Measurements from ENCODE around the gene CCR5AS.

The CCR5AS gene

GRCh38 chr3:46414739-46415138, 7.9 kb upstream of the CCR5AS start:
- Histone ChIP-seq H3K79me1 (ENCODE audit: low read depth, low read length) (no peaks in the 10 kb centered on the region), H2BK5ac (ENCODE audit: low read depth, low read length) (no peak overlapping the region), H3K4me3 (ENCODE audit: extremely low read depth in 1 of 4, insufficient read depth in 2 of 4, low read depth in 3 of 4, low read length in 4 of 4) (no peak overlapping the region), H4K91ac (replicated peaks; ENCODE audit: insufficient read length, low read length) (no peak overlapping the region), H3K4ac (replicated peaks; ENCODE audit: insufficient read length, low read depth, low read length) (no peak overlapping the region), H2BK12ac (ENCODE audit: low read depth, low read length) (no peak overlapping the region), H2AK5ac (ENCODE audit: low read depth, low read length) (no peak overlapping the region), H3K9ac (replicated peaks in 1 of 4; ENCODE audit: extremely low read depth in 1 of 4, low read depth in 3 of 4, low read length in 3 of 4) (no peak overlapping the region), H4K5ac (ENCODE audit: insufficient read length, low read depth, low read length) (no peak overlapping the region), H3K14ac (ENCODE audit: insufficient read length) (no peak overlapping the region), H3K4me2 (ENCODE audit: insufficient read depth in 1 of 2, low read depth in 2 of 2, low read length in 2 of 2) (no peak overlapping the region), H4K8ac (ENCODE audit: extremely low read depth, insufficient read depth, low read length) (no peak overlapping the region), H3K18ac (ENCODE audit: extremely low read depth, low read length) (no peak overlapping the region), H3K27ac (ENCODE audit: low read depth, low read length) (no peak overlapping the region), H3K27me3 (replicated peaks in 1 of 4; ENCODE audit: control insufficient read depth in 3 of 4, extremely low read depth in 1 of 4, insufficient read depth in 3 of 4, low read length in 3 of 4) (no peaks in the 10 kb centered on the region), H3K23ac (ENCODE audit: insufficient read length) (no peak overlapping the region), H2BK20ac (ENCODE audit: low read length) (no peak overlapping the region), H2BK15ac (ENCODE audit: low read length) (no peak overlapping the region), H3K9me3 (ENCODE audit: insufficient read depth in 2 of 2, low read depth in 1 of 2, low read length in 1 of 2) (no peaks in the 10 kb centered on the region), H4K20me1 (replicated peaks in 1 of 2; ENCODE audit: control insufficient read depth in 1 of 2, insufficient read depth in 2 of 2, low read length in 2 of 2) (no peaks in the 10 kb centered on the region), H2BK120ac (replicated peaks; ENCODE audit: low read depth, low read length) (no peak overlapping the region), H3K36me3 (ENCODE audit: control insufficient read depth in 2 of 4, insufficient read depth in 4 of 4, low read length in 3 of 4) (no peaks in the 10 kb centered on the region), H3K79me2 (ENCODE audit: control insufficient read depth in 1 of 2, insufficient read depth in 2 of 2, low read length in 2 of 2) (no peaks in the 10 kb centered on the region), H2AFZ (ENCODE audit: low read length) (no peak overlapping the region), H3K56ac (replicated peaks; ENCODE audit: insufficient read length, low read depth, low read length) (no peak overlapping the region), H3K23me2 (ENCODE audit: low read depth, low read length) (no peaks in the 10 kb centered on the region), H3K4me1 (replicated peaks in 1 of 4; ENCODE audit: control insufficient read depth in 3 of 4, insufficient read depth in 4 of 4, low read length in 3 of 4) (peaks cover 0 to 6% (median 5%) of the 10 kb centered on the region in 4 experiments; a peak in 4 of 7 replicates)
- ChIA-PET POLR2A (ENCODE audit: partially characterized antibody) (no interaction called here), CTCF (ENCODE audit: partially characterized antibody) (interaction anchor here (1.6 kb wide), 1 partner anchor 35 kb away, joined by 5 read pairs; no protein-coding TSS in a partner anchor)
- FAIRE-seq (no peak), DNase-seq (ENCODE audit: low read depth in 1 of 2, low spot score in 2 of 2) (no peak)
- WGBS, 2 experiments (ENCODE audit: extremely low coverage in 1 of 2, insufficient coverage in 1 of 2, insufficient read length in 1 of 2, insufficient replicate concordance in 2 of 2, low coverage in 1 of 2, low lambda C conversion rate in 2 of 2, missing lambda C conversion rate in 1 of 2), result 88% methylated on average over 4 of the region's 4 CpGs; no CpG with 5 or more reads in 1 of the 2 experiments
- TF ChIP-seq CHD2 (IDR thresholded peaks at IDR 0.05; ENCODE audit: low read length), result no peak
- no peak for TF ChIP-seq MAX (IDR thresholded peaks at IDR 0.05)
- TF ChIP-seq GABPA (IDR thresholded peaks at IDR 0.05; ENCODE audit: borderline replicate concordance, insufficient read depth, low read length), result no peak
- TF ChIP-seq CBX8 (IDR thresholded peaks at IDR 0.05; ENCODE audit: borderline replicate concordance, low read depth, low read length), result no peak
- TF ChIP-seq FOSL1 (IDR thresholded peaks at IDR 0.05; ENCODE audit: insufficient read depth, low read depth, low read length), result no peak
- TF ChIP-seq GTF2F1 (IDR thresholded peaks at IDR 0.05; ENCODE audit: borderline replicate concordance, low read depth, low read length), result no peak
- no peak for TF ChIP-seq RFX5 (IDR thresholded peaks at IDR 0.05; ENCODE audit: borderline replicate concordance, low read depth, low read length)
- TF ChIP-seq BRCA1 (IDR thresholded peaks at IDR 0.05; ENCODE audit: low read depth, low read length), result no peak
- no peak for TF ChIP-seq SP4 (IDR thresholded peaks at IDR 0.05; ENCODE audit: low read length)
- TF ChIP-seq SUZ12 (IDR thresholded peaks at IDR 0.05; ENCODE audit: low read length), result no peak
- no peak for TF ChIP-seq POU5F1 (IDR thresholded peaks at IDR 0.05; ENCODE audit: low read depth, low read length)
- TF ChIP-seq TAF7 (optimal IDR thresholded peaks at IDR 0.05; ENCODE audit: borderline replicate concordance, low read depth, low read length), result no peak
- no peak for TF ChIP-seq SAP30 (IDR thresholded peaks at IDR 0.05; ENCODE audit: insufficient read depth, insufficient replicate concordance, low read length)
- no peak for TF ChIP-seq CHD1 (IDR thresholded peaks at IDR 0.05; ENCODE audit: low read depth, low read length)
